Measurements from ENCODE around the gene FRAT1. TPM values are rescaled to one million over a fixed set of nuclear protein-coding genes. Genes with fewer than 3 reads are reported as not detected.

Gene FRAT1
- total and polyA plus RNA-seq, 2 of the 8 experiments (the other 6 are each of a cell fraction or from before 2014, with no cell fraction given), result 1.9 to 5.2 TPM

GRCh38 chr10:97270523-97271154, 48.4 kb upstream of the FRAT1 start (continued):
- TF ChIP-seq, protein P1, sequence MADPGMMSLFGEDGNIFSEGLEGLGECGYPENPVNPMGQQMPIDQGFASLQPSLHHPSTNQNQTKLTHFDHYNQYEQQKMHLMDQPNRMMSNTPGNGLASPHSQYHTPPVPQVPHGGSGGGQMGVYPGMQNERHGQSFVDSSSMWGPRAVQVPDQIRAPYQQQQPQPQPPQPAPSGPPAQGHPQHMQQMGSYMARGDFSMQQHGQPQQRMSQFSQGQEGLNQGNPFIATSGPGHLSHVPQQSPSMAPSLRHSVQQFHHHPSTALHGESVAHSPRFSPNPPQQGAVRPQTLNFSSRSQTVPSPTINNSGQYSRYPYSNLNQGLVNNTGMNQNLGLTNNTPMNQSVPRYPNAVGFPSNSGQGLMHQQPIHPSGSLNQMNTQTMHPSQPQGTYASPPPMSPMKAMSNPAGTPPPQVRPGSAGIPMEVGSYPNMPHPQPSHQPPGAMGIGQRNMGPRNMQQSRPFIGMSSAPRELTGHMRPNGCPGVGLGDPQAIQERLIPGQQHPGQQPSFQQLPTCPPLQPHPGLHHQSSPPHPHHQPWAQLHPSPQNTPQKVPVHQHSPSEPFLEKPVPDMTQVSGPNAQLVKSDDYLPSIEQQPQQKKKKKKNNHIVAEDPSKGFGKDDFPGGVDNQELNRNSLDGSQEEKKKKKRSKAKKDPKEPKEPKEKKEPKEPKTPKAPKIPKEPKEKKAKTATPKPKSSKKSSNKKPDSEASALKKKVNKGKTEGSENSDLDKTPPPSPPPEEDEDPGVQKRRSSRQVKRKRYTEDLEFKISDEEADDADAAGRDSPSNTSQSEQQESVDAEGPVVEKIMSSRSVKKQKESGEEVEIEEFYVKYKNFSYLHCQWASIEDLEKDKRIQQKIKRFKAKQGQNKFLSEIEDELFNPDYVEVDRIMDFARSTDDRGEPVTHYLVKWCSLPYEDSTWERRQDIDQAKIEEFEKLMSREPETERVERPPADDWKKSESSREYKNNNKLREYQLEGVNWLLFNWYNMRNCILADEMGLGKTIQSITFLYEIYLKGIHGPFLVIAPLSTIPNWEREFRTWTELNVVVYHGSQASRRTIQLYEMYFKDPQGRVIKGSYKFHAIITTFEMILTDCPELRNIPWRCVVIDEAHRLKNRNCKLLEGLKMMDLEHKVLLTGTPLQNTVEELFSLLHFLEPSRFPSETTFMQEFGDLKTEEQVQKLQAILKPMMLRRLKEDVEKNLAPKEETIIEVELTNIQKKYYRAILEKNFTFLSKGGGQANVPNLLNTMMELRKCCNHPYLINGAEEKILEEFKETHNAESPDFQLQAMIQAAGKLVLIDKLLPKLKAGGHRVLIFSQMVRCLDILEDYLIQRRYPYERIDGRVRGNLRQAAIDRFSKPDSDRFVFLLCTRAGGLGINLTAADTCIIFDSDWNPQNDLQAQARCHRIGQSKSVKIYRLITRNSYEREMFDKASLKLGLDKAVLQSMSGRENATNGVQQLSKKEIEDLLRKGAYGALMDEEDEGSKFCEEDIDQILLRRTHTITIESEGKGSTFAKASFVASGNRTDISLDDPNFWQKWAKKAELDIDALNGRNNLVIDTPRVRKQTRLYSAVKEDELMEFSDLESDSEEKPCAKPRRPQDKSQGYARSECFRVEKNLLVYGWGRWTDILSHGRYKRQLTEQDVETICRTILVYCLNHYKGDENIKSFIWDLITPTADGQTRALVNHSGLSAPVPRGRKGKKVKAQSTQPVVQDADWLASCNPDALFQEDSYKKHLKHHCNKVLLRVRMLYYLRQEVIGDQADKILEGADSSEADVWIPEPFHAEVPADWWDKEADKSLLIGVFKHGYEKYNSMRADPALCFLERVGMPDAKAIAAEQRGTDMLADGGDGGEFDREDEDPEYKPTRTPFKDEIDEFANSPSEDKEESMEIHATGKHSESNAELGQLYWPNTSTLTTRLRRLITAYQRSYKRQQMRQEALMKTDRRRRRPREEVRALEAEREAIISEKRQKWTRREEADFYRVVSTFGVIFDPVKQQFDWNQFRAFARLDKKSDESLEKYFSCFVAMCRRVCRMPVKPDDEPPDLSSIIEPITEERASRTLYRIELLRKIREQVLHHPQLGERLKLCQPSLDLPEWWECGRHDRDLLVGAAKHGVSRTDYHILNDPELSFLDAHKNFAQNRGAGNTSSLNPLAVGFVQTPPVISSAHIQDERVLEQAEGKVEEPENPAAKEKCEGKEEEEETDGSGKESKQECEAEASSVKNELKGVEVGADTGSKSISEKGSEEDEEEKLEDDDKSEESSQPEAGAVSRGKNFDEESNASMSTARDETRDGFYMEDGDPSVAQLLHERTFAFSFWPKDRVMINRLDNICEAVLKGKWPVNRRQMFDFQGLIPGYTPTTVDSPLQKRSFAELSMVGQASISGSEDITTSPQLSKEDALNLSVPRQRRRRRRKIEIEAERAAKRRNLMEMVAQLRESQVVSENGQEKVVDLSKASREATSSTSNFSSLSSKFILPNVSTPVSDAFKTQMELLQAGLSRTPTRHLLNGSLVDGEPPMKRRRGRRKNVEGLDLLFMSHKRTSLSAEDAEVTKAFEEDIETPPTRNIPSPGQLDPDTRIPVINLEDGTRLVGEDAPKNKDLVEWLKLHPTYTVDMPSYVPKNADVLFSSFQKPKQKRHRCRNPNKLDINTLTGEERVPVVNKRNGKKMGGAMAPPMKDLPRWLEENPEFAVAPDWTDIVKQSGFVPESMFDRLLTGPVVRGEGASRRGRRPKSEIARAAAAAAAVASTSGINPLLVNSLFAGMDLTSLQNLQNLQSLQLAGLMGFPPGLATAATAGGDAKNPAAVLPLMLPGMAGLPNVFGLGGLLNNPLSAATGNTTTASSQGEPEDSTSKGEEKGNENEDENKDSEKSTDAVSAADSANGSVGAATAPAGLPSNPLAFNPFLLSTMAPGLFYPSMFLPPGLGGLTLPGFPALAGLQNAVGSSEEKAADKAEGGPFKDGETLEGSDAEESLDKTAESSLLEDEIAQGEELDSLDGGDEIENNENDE (IDR thresholded peaks at IDR 0.05; ENCODE audit: insufficient replicate concordance, low read length), result no peak
- TF ChIP-seq JUND (IDR thresholded peaks at IDR 0.05; ENCODE audit: low read length) (no peak), HDAC6 (IDR thresholded peaks at IDR 0.05; ENCODE audit: low read depth, low read length) (no peak), BCL11A (IDR thresholded peaks at IDR 0.05; ENCODE audit: low read depth in 2 of 2, low read length in 2 of 2) (no peak), SIRT6 (IDR thresholded peaks at IDR 0.05; ENCODE audit: low read length) (no peak), ASH2L (IDR thresholded peaks at IDR 0.05; ENCODE audit: low read length) (no peak), KDM1A (IDR thresholded peaks at IDR 0.05; ENCODE audit: borderline replicate concordance, low read length) (no peak), TCF12 (IDR thresholded peaks at IDR 0.05; ENCODE audit: low read depth, low read length) (no peak), RBBP5 (IDR thresholded peaks at IDR 0.05; ENCODE audit: borderline replicate concordance, low read depth, low read length) (no peak), PHF8 (conservative IDR thresholded peaks at IDR 0.05; ENCODE audit: low read depth, low read length) (no peak), EP300 (IDR thresholded peaks at IDR 0.05; ENCODE audit: borderline replicate concordance in 1 of 2, low read depth in 2 of 2, low read length in 2 of 2) (no peak)

All from H1 (cell line).